ELF-1 (cell line): Measurements from ENCODE around the gene PET100.

Source experiments
- DNase-seq: peaks from one replicate; pipeline ENCODE4 v3.0.0-alpha.2; 2016; ENCODE audit warnings: low read depth, low spot score

PET100 gene

GRCh38 chr19:7612282-7613274 is 17.0 kb upstream of the PET100 start:
- no peak for DNase-seq

DNA sequence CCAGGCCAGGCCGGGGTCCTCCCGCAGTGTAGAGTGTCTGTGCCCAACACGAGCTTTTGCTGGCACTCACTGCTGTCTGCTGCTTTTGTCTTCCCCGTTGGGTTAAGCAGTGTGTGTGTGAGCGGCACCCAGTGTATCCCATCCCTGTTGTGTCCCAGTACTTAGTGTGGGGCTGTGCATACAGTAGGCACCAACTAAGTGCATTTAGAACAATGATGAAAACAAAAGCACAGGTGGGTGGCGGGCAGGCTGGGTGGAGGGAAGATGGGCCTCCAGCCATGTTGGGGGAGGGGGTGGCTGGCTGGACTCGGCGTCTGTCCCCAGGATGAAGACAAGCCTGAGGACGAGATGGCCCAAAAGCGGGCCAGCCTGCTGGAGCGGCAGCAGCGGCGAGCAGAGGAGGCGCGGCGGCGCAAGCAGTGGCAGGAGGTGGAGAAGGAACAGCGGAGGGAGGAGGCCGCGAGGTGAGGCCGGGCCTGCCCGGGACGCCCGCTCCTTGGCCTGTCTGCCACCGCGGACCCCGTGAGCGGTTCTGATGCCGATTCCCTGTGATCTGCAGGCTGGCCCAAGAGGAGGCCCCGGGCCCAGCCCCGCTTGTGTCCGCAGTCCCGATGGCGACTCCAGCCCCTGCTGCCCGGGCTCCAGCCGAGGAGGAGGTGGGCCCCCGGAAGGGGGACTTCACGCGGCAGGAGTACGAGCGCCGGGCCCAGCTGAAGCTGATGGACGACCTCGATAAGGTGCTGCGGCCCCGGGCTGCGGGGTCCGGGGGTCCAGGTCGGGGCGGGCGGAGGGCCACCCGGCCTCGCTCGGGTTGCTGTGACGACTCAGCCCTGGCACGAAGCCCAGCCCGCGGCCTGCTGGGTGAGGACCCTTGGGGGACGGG is 14.5 kb upstream of the PET100 start:
- no peak for DNase-seq

DNA sequence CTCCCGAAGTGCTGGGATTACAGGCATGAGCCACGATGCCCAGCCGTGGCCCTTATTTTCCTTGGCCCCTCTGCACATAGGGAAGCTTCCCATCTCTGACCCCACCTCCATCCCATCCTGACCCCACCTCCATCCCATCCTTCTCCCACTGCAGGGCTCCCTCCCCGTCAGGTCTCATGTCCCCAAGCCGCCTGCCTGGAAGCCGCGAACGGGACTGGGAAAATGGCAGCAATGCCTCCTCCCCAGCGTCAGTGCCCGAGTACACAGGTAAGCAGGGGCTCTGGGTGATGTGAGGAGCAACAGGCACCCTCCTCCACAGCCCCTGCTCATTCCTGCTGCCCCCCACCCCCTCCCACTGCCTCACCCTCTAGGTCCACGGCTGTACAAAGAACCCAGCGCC is 12.4 kb upstream of the PET100 start:
- no peak for DNase-seq

DNA sequence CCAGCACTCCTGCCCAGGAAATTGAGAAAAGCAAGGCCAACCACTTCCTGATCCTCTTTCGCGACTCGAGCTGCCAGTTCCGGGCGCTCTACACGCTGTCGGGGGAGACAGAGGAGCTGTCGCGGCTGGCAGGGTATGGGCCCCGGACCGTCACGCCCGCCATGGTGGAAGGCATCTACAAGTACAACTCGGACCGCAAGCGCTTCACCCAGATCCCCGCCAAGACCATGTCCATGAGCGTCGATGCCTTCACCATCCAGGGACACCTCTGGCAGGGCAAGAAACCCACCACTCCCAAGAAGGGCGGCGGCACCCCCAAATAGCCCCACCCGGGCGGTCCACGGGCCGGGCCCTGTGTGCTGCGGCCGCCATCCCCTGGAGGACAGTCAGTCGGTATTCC is 11.9 kb upstream of the PET100 start:
- no peak for DNase-seq

DNA sequence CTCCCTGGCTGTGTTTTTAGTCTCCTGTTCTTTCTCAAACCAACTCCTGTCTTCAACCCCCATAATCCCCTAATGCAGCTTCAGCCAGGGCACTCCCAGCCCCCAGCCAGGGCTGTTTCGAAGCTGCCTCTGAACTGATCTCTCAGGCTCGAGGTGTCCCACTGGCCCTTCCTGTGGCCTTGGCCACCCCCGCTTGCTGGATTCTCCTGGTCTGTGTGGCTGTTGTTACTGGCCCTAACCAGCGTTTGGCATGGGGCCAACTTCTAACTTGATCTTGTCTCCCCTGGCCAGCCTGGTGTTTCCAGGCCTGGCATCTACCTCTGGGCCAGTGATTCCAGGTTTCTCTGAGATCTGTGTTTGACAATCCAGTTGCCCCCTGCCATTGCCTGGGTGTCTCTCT is 11.2 kb upstream of the PET100 start:
- DNase-seq = no peak

GRCh38 chr19:7618771-7619510 is 10.7 kb upstream of the PET100 start:
- peak; percentile 58 for DNase-seq

DNA sequence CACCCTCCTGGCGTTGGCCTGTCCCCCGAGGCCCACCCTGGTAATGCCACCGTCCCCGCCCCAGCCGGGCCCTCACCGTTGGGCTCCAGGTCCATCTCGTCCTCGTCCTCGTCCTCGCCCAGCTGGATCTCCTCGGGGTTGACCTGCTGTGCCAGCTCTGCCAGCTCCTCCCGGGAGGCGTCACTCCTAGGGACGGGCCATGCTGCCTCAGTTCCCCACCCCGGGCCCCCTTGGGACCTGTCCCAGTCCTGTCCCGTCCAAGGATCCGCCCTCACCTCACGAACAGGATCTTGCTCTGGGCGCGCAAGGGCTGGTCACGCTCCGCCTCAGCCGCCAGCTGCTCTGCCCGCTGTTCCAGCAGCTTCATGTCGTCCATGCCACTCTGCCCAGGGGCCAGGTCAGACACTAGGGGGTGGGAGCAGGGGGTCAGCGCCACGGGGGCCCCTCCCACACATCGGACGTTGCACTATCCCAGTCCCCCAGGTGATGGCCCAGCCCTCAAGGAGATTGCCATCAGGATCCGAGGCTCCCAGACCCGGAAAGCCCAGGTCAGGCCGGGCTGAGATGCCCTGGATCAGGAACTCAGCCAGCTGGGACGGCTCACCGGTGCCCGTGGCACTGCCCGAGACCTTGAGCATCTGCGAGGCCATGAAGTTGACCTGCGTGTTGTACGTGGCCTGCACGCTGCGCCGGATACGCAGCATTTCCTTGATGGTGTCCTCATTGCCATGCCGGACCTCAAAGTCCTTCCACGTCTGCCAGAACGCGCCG is 9.7 kb upstream of the PET100 start:
- no peak for DNase-seq

DNA sequence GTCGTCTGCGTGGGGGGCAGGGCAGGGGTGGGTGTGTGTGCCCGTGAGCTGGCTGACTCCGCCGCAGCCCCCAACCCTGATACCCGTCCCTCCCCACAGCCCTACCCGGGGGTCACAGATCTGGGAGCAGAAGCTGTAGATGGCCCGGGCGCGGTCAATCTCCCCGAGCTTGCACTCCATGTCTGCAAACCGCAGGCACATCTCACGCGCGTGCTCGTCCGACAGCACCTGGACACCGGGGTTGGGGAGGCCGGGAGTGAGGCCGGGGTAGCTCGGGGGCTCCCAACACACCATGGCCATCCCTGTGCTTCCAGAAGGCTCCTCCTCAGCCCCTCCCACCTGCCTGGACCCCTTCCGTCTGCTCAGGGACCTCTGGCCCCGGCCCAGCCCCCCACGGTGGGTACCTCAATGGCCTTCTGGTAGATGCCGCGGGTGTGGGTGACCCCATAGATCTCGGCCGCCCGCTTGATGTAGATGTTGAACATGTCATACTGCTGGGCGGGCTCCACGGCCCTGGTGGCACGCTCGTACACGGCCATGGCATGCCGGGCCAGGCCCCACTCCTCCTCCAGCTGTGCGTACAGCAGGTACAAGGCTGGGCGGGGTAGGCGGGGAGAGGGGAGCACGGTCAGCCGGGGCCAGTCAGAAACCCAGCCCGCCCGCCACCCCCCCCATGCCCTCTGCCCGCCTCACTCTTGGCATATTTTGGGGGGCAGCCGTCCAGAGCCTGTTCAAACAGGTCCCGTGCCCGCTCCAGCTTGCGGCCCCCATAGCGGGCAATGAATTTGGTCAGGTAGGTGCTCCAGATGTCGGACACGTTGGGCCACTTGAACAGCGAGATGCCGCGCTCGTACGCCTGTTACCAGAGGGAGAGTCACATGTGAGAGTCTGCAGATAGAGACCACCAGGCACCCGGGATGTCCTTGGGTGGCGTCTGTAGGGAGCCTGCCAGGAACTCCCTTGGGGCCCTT is 8.9 kb upstream of the PET100 start:
- no peak for DNase-seq

GRCh38 chr19:7622933-7623685 is 6.5 kb upstream of the PET100 start:
- DNase-seq = no peak

GRCh38 chr19:7623725-7624603 is 5.6 kb upstream of the PET100 start:
- DNase-seq = no peak

DNA sequence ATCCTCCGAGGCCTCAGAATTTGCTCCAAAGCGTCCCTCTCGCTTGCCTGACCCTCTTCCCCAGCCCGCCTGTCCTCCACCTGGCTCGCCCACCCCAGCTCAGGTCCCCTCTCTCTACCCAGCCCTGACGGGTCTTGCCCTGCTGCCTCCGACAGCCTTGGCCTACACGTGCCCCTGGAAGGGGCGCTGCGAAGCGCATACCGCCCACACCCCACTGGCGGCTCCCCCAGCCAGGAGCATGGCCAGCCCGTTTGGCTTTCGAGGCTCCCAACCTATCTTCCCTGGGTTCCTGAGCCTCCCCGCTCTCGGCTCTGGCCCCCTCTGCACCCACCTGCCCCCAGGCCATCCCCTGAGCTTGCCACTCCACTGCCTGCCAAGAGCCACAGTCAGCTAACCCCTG is 4.8 kb upstream of the PET100 start:
- DNase-seq = no peak

DNA sequence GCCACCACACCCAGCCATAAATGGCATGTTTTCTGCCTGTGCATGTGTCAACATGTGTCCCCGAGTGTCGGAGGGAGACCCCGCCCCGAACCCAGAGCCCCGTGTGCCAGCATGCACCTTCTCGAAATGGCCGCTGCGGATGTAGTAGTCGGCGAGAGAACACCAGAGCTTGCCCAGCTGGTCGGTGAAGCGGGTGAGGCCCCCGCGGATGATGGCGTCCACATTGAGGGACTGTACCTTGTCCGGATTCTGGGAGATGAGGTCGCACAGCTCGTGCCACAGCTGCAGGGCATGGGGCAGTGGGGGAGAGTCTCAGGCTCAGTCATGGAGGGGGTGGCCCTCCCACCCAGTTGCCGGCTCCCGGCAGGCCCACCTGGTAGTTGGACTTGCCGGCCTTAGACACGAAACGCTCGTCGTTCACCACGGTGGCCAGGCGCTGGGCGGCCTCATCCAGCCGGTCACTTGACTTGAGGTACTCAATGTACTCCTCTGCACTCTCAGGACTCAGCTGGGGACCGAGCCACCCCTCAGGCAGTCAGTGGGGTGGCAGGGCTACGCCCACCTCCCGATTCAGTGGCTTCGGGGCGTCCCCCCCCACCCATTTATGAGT is 3.7 kb upstream of the PET100 start:
- no peak for DNase-seq

DNA sequence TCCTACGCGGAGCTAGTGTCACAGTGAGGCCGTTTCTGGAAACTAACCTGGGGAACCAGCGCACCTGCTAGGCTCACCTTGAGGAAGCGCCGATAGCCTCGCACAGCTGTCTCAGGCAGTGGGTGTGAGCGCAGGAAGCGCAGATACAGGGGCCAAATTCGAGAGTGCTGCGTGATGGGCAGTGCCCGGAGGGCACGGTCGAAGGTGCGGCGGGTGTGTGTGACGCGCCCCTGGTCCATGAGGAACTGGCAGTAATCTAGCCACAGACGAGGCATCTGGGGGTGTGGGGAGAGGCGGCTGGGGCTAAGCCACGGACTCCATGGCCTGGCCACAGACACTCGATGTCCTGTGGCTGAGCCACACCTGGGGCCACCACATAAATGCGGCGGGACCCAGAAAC is 2.4 kb upstream of the PET100 start:
- no peak for DNase-seq

DNA sequence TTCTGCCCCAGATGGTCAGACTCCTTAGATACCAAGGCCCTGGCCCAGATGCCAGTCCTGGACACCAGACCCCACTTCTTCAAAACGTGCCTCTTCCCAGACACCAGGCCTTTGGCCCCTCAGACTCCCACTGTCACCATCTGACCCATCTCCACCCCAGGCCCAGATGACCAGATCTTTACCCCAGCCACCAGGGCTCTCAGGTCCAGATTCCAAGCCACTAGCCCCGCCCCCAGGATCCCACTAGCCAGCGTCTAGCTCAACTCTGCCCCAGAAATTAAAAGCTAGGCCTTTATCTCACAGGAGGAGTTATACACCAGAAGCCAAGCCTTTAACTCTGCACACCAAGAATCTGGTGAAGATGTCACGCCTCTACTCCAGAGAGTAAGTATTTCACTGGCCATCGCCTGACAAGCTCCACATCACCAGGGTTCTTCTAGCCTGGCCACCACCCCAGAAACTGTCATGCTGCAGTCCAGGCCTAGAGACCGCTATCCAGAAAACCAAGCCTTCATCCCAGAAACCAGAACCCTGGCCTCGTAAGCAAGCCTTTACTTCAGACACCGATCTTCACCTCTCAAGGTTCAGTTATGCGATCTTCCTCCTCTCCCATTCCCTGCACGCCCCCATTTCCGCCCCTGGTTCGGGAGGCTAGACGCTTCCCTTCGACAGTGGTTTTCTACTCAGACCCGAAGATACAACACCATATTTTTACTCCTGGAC is 843 bp upstream of the PET100 start:
- DNase-seq = no peak

DNA sequence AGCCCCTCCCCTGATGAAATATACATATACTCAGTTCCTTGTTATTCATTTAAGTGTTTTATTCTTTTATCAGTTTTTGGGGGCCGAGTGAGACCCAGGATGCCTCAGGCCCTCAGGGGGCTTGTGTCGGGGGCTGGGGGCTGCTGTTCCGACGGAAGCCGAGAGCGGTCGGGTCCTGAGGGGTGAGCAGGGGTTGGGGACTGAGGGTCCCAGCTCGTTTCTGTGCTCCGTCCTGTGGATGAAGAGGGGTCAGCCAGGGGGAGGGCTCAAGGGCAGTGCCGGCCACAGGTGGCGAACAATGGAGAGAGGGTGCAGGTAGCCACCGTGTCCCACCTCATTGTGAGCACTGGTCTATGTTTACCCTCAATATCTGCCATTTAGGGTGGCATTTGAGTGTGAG is 2.0 kb downstream of the PET100 start:
- no peak for DNase-seq

GRCh38 chr19:7632340-7633203 is 3.0 kb downstream of the PET100 start:
- DNase-seq = no peak
